Activated naive CD4-positive, alpha-beta T cell treated with anti-CD3 and anti-CD28 coated beads, Interleukin-2, amount 50 U/mL, for 24 hours (primary cell): ENCODE results near the gene AP5Z1.
A peak's percentile ranks its signal among the peaks of the same experiment; 100 is the strongest.

Experiments used
- H3K27ac Mint-ChIP-seq: one replicate; pipeline ENCODE4 v1.8.0; 2021; ENCODE audit warnings: mild to moderate bottlenecking, mixed read lengths
- H3K27me3 Mint-ChIP-seq: one replicate; pipeline ENCODE4 v1.8.0; 2021; ENCODE audit warnings: mixed read lengths
- H3K36me3 Mint-ChIP-seq: one replicate; pipeline ENCODE4 v1.8.0; 2021; ENCODE audit warnings: mixed read lengths
- H3K4me1 Mint-ChIP-seq: one replicate; pipeline ENCODE4 v1.8.0; 2021; ENCODE audit warnings: mixed read lengths
- H3K4me3 Mint-ChIP-seq: one replicate; pipeline ENCODE4 v1.8.0; 2021; ENCODE audit warnings: mild to moderate bottlenecking, mixed read lengths
- H3K9me3 Mint-ChIP-seq: one replicate; pipeline ENCODE4 v1.8.0; 2021; ENCODE audit warnings: mixed read lengths

Gene AP5Z1, protein sequence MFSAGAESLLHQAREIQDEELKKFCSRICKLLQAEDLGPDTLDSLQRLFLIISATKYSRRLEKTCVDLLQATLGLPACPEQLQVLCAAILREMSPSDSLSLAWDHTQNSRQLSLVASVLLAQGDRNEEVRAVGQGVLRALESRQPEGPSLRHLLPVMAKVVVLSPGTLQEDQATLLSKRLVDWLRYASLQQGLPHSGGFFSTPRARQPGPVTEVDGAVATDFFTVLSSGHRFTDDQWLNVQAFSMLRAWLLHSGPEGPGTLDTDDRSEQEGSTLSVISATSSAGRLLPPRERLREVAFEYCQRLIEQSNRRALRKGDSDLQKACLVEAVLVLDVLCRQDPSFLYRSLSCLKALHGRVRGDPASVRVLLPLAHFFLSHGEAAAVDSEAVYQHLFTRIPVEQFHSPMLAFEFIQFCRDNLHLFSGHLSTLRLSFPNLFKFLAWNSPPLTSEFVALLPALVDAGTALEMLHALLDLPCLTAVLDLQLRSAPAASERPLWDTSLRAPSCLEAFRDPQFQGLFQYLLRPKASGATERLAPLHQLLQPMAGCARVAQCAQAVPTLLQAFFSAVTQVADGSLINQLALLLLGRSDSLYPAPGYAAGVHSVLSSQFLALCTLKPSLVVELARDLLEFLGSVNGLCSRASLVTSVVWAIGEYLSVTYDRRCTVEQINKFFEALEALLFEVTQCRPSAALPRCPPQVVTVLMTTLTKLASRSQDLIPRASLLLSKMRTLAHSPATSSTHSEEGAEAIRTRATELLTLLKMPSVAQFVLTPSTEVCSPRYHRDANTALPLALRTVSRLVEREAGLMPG

DNA sequence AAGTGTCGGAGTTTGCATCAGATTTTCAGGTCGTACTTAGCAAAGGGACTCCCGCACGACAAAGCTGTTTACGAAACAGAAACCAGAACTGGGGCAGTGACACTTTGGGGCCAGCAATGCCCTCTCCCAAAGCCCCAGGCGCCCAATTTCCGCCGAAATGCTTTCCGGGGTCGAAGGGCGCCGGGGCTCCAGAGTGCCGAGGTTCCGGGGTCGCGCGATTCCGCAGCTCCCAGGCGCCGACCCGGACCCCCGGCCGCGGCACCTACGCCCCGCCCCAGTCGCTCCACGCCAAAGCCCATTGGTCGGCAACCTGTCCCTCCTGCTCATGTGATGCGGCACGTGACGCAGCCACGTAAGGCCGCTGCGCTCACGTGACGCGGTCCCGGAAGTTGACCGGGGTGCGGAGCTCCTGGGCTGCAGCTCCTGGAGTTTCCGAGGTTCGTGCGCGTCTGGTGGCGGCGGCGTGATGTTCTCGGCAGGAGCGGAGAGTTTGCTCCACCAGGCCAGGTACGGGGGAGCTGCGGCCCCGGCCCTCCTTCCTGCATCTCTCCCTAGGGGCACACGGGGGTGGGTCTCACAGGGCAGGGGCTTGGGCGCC is at the start of gene AP5Z1:
Gene AP5Z1 (plus strand): TSS at position 374 of the 598 bp plus-strand sequence. CDS start 93 bp downstream, at position 467.
- Mint-ChIP-seq H3K4me3 (peak within 1 kb of the TSS; percentile 99), H3K9me3 (no peaks in the 10 kb centered on the region), H3K27ac (peak within 1 kb of the TSS; percentile 99), H3K36me3 (no peaks in the 10 kb centered on the region), H3K27me3 (no peaks in the 10 kb centered on the region), H3K4me1 (peaks cover 58% of the 10 kb centered on the region)

GRCh38 chr7:4725850-4726450 is 49.5 kb upstream of the AP5Z1 start:
- H3K36me3 Mint-ChIP-seq, result no peaks in the 10 kb centered on the region
- no peaks in the 10 kb centered on the region for H3K9me3 Mint-ChIP-seq
- H3K27ac Mint-ChIP-seq, result peak overlapping the region; percentile 84
- peak overlapping the region; percentile 89 for H3K4me3 Mint-ChIP-seq
- no peaks in the 10 kb centered on the region for H3K27me3 Mint-ChIP-seq
- peaks cover 63% of the 10 kb centered on the region for H3K4me1 Mint-ChIP-seq

DNA sequence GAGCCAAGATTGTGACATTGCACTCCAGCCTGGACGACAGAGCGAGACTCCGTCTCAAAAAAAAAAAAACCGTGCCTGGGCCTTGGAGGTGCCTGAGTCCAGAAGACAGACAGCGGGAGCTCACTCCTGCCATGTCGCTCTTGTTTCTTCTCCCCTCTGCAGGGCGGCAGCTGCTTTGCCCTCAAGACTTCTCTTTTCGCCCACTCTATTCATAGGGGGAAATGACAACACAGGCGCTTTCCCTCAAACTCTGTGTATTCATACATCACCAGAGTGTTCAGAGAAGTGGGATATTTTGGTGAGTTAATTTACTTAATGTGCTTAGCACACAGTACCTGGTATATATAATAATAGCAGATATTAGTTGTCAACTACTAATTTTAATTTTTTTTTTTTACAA is 48.9 kb upstream of the AP5Z1 start:
- Mint-ChIP-seq H3K9me3 (no peaks in the 10 kb centered on the region), H3K27ac (no peak overlapping the region), H3K4me3 (peak overlapping the region; percentile 26), H3K27me3 (no peaks in the 10 kb centered on the region), H3K4me1 (peaks cover 66% of the 10 kb centered on the region), H3K36me3 (no peaks in the 10 kb centered on the region)

DNA sequence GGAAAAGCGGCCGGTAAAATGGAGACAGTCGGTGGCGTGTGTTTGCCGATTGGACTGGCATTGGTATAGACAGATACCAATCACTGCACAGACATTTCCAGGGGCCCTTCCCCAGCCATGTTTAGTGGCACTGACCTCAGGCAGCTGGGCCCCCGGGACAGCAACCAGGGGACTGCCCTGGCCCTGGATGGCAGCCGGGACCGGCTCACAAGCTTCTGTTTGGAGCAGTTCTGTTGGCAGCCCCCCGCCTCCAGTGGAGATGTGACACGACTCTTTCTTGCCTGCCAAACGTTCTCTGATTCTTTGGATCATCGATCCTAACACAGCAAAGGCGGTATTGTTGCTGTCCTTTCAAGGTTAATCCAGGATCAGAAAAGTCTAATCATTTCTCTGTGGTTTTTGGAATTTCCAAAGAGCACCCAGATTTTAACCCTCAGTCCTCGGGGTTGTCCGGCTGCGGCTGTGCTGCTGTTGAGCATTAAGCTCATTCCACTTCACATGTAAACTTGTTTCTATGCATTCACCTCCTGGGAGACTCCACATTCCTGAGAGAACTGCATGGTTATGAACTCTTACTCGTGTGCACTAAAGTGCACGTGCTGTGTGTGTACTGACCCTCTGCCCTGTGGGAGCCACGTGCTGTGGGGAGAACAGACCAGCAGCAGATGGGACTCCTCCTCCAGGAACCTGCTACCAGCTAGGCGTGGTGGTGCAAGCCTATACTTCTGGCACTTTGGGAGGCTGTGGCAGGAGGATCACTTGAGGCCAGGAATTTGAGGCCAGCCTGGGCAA is 47.3 kb upstream of the AP5Z1 start:
- peaks cover 1% of the 10 kb centered on the region for H3K36me3 Mint-ChIP-seq
- H3K4me3 Mint-ChIP-seq, result no peak overlapping the region
- H3K4me1 Mint-ChIP-seq, result peaks cover 74% of the 10 kb centered on the region
- no peak overlapping the region for H3K27ac Mint-ChIP-seq
- no peaks in the 10 kb centered on the region for H3K9me3 Mint-ChIP-seq
- no peaks in the 10 kb centered on the region for H3K27me3 Mint-ChIP-seq

- Mint-ChIP-seq H3K4me3 (no peak overlapping the region), H3K9me3 (no peaks in the 10 kb centered on the region), H3K4me1 (peaks cover 73% of the 10 kb centered on the region), H3K27me3 (no peaks in the 10 kb centered on the region), H3K36me3 (peaks cover 5% of the 10 kb centered on the region), H3K27ac (no peak overlapping the region)
These were observed 46.2 kb upstream of the AP5Z1 start for GRCh38 chr7:4729266-4729665.

GRCh38 chr7:4730276-4730675 is 45.1 kb upstream of the AP5Z1 start:
- Mint-ChIP-seq H3K4me3 (no peak overlapping the region), H3K4me1 (peaks cover 72% of the 10 kb centered on the region), H3K27me3 (no peaks in the 10 kb centered on the region), H3K27ac (no peak overlapping the region), H3K9me3 (no peaks in the 10 kb centered on the region), H3K36me3 (peaks cover 5% of the 10 kb centered on the region)

DNA sequence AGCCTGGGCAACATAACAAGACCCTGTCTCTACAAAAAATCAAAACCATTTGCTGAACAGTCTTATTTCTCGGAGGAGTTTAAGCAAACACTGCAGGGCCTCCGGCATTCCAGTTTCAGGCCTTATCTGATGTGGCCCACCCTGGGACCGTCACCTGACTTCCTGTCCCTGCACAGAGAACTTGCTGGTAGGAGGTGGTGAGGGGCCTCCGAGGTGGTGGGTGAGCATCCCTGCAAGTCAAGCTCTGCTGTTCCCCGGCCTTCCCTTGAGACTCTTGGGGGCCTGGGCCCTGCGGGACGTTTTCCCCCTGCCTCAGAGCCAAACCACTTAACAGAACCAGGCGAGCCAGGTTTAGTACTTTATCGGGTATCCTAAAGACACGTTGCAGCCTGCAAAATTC is 44.5 kb upstream of the AP5Z1 start:
- H3K9me3 Mint-ChIP-seq, result no peaks in the 10 kb centered on the region
- H3K27me3 Mint-ChIP-seq, result no peaks in the 10 kb centered on the region
- peak overlapping the region; percentile 68 for H3K27ac Mint-ChIP-seq
- peak overlapping the region; percentile 30 for H3K4me3 Mint-ChIP-seq
- H3K36me3 Mint-ChIP-seq, result peaks cover 5% of the 10 kb centered on the region
- peaks cover 69% of the 10 kb centered on the region for H3K4me1 Mint-ChIP-seq

DNA sequence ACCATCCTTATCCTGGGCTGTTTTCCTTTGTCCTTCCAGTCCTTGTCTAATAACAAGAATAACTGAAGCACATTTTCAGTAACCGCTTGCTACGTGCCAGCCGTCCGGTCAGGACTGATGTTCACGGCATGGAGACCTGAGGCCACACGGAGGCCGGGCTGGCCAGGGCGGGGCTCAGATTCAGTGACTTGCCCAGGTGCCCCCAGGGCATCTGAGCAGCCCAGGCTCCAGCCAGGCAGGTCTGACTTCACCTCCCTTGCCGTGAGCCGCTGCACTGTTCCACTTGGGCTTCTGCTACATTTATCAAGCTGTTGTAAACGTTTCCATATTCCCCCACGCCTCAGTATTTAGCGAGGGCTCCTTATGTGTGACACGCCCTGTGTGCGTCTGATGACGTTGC is 43.6 kb upstream of the AP5Z1 start:
- H3K27ac Mint-ChIP-seq, result no peak overlapping the region
- no peaks in the 10 kb centered on the region for H3K9me3 Mint-ChIP-seq
- no peak overlapping the region for H3K4me3 Mint-ChIP-seq
- no peaks in the 10 kb centered on the region for H3K27me3 Mint-ChIP-seq
- peaks cover 5% of the 10 kb centered on the region for H3K36me3 Mint-ChIP-seq
- H3K4me1 Mint-ChIP-seq, result peaks cover 68% of the 10 kb centered on the region

GRCh38 chr7:4733936-4734528 is 41.4 kb upstream of the AP5Z1 start:
- Mint-ChIP-seq H3K27me3 (no peaks in the 10 kb centered on the region), H3K4me3 (peak overlapping the region; percentile 58), H3K9me3 (no peaks in the 10 kb centered on the region), H3K36me3 (peaks cover 5% of the 10 kb centered on the region), H3K4me1 (peaks cover 73% of the 10 kb centered on the region), H3K27ac (peak overlapping the region; percentile 98)

DNA sequence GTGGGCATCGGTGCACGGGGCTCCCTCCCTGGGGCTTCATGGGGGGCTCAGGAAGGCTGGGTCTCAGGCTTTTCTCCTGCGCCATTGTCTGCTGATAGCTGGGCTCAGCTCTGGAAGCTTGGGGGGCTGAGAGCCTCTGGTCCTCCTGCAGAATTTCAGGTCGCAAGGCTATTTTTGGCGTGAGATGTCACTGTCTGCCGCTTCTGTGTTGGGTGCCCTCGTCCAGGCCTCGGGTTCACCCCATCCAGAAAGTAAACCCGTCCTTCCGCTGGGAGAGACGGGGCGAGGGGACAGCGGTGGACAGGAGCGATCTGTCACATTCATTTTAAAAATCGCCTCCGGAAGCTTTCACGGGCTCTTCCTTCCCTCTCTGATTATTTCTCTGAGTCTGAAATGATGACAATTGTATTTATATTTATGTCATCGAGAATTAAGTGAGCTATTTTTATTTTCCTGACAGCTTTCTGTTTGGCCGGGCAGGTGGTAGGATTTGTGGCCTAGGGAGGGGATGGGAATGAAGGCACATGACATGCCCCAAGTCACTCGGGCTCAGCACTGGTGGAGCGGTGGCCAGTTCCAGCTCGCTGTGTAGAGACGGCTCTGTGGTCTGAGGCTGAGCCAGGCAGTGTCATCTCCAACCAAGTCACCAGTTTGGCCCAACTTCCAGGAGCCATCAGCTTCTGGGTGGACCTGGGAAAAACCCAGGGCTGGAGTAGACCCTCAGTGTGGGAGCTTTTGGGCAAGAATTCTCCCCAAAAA is 40.7 kb upstream of the AP5Z1 start:
- H3K27me3 Mint-ChIP-seq, result no peaks in the 10 kb centered on the region
- H3K36me3 Mint-ChIP-seq, result peaks cover 5% of the 10 kb centered on the region
- H3K4me1 Mint-ChIP-seq, result peaks cover 77% of the 10 kb centered on the region
- H3K9me3 Mint-ChIP-seq, result no peaks in the 10 kb centered on the region
- H3K4me3 Mint-ChIP-seq, result no peak overlapping the region
- H3K27ac Mint-ChIP-seq, result peak overlapping the region; percentile 51

GRCh38 chr7:4737300-4737699 is 38.1 kb upstream of the AP5Z1 start:
- Mint-ChIP-seq H3K27me3 (no peaks in the 10 kb centered on the region), H3K4me1 (peaks cover 72% of the 10 kb centered on the region), H3K36me3 (peaks cover 10% of the 10 kb centered on the region), H3K9me3 (no peaks in the 10 kb centered on the region), H3K27ac (peak overlapping the region; percentile 77), H3K4me3 (no peak overlapping the region)

GRCh38 chr7:4738711-4739527 is 36.5 kb upstream of the AP5Z1 start:
- Mint-ChIP-seq H3K4me1 (peaks cover 74% of the 10 kb centered on the region), H3K27me3 (no peaks in the 10 kb centered on the region), H3K27ac (peak overlapping the region; percentile 85), H3K9me3 (no peaks in the 10 kb centered on the region), H3K4me3 (peak overlapping the region; percentile 74), H3K36me3 (peaks cover 8% of the 10 kb centered on the region)

GRCh38 chr7:4739528-4739992 is 35.9 kb upstream of the AP5Z1 start:
- no peaks in the 10 kb centered on the region for H3K9me3 Mint-ChIP-seq
- H3K4me3 Mint-ChIP-seq, result peak overlapping the region; percentile 74
- H3K27ac Mint-ChIP-seq, result peak overlapping the region; percentile 90
- peaks cover 5% of the 10 kb centered on the region for H3K36me3 Mint-ChIP-seq
- peaks cover 75% of the 10 kb centered on the region for H3K4me1 Mint-ChIP-seq
- no peaks in the 10 kb centered on the region for H3K27me3 Mint-ChIP-seq
